ENCODE measurements around the gene NR1D1.

DNA sequence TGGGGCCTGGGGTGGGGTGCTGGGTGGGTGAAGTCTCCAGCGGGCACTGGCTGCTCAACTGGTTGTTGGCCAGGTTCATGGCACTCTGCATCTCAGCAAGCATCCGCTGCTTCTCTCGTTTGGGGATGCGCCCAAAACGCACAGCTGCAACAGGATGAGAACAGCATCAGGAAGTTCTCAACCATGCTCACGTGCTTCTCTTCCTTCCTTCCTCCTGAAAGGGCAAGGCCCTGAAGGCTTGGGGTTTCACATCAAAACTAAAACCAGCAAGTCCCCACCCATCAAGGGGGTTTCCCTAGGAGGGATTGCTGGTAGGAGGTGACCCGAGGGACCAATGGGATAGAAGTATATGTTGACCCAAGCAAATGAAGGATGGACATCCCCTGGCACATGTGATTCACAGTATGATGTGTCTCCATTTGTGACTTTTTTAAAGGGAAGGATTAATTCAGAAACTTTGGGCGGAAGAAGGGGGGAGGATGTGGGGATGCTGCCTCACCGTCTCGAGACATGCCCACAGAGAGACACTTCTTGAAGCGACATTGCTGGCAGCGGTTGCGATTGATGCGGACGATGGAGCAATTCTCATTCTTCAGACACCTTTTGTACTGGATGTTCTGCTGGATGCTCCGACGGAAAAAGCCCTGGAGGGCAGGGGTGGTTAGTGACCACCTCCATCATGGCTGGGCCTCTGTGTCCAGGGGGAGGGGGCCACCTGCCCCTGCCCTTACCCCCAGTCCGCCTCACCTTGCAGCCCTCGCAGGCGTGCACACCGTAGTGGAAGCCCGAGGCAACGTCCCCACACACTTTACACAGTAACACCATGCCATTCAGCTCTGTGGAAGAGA is 4.2 kb downstream of the NR1D1 start:
- TF ChIP-seq GATA3 (IDR thresholded peaks at IDR 0.05; ENCODE audit: low read depth, low read length), result no peak
- TF ChIP-seq GATA2 (IDR thresholded peaks at IDR 0.05; ENCODE audit: low read depth, low read length), result no peak

Data from SH-SY5Y (cell line).